NCI-H146 treated with DMSO at 0.1 percent for 48 hours (cell line): ENCODE results near the gene ZFP57.

Experiments
- DNase-seq: peaks from one replicate; lab custom pipeline; 2025; ENCODE audit not compliant: unreplicated experiment; lab: John Stamatoyannopoulos, UW

The ZFP57 gene

GRCh38 chr6:29626948-29627754, 53.8 kb downstream of the ZFP57 start:
- DNase-seq: no peak

- DNase-seq: no peak
These were observed 55.5 kb downstream of the ZFP57 start for GRCh38 chr6:29625337-29625930.

GRCh38 chr6:29624520-29624961, 56.4 kb downstream of the ZFP57 start:
- peak; percentile 81 for DNase-seq
